ENCODE data around the gene ZFAND5.

Gene ZFAND5

GRCh38 chr9:72390907-72391306, 25.9 kb upstream of the ZFAND5 start:
- TF ChIP-seq, protein P1, sequence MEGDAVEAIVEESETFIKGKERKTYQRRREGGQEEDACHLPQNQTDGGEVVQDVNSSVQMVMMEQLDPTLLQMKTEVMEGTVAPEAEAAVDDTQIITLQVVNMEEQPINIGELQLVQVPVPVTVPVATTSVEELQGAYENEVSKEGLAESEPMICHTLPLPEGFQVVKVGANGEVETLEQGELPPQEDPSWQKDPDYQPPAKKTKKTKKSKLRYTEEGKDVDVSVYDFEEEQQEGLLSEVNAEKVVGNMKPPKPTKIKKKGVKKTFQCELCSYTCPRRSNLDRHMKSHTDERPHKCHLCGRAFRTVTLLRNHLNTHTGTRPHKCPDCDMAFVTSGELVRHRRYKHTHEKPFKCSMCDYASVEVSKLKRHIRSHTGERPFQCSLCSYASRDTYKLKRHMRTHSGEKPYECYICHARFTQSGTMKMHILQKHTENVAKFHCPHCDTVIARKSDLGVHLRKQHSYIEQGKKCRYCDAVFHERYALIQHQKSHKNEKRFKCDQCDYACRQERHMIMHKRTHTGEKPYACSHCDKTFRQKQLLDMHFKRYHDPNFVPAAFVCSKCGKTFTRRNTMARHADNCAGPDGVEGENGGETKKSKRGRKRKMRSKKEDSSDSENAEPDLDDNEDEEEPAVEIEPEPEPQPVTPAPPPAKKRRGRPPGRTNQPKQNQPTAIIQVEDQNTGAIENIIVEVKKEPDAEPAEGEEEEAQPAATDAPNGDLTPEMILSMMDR (IDR thresholded peaks at IDR 0.05) = no peak
- Histone ChIP-seq H3K9me3 (no peaks in the 10 kb centered on the region), H3K27me3 (no peaks in the 10 kb centered on the region), H3K4me1 (ENCODE audit: control insufficient read depth in 1 of 2, insufficient read depth in 1 of 2, low read depth in 1 of 2, low read length in 1 of 2) (peaks cover 18 to 23% of the 10 kb centered on the region in 2 experiments), H3K4me3 (ENCODE audit: low read depth in 1 of 2, low read length in 1 of 2) (no peak overlapping the region), H3K27ac (no peak overlapping the region), H3K36me3 (no peaks in the 10 kb centered on the region)

- Histone ChIP-seq H3K4me3 (ENCODE audit: low read depth in 1 of 2, low read length in 1 of 2) (no peak overlapping the region), H3K9me3 (no peaks in the 10 kb centered on the region), H3K27me3 (no peaks in the 10 kb centered on the region), H3K36me3 (no peaks in the 10 kb centered on the region), H3K27ac (no peak overlapping the region), H3K4me1 (ENCODE audit: control insufficient read depth in 1 of 2, insufficient read depth in 1 of 2, low read depth in 1 of 2, low read length in 1 of 2) (no peaks in the 10 kb centered on the region)
- TF ChIP-seq, protein P1 (IDR thresholded peaks at IDR 0.05) = no peak
Measured at GRCh38 chr9:72386186-72386585, 21.2 kb upstream of the ZFAND5 start.

DNA sequence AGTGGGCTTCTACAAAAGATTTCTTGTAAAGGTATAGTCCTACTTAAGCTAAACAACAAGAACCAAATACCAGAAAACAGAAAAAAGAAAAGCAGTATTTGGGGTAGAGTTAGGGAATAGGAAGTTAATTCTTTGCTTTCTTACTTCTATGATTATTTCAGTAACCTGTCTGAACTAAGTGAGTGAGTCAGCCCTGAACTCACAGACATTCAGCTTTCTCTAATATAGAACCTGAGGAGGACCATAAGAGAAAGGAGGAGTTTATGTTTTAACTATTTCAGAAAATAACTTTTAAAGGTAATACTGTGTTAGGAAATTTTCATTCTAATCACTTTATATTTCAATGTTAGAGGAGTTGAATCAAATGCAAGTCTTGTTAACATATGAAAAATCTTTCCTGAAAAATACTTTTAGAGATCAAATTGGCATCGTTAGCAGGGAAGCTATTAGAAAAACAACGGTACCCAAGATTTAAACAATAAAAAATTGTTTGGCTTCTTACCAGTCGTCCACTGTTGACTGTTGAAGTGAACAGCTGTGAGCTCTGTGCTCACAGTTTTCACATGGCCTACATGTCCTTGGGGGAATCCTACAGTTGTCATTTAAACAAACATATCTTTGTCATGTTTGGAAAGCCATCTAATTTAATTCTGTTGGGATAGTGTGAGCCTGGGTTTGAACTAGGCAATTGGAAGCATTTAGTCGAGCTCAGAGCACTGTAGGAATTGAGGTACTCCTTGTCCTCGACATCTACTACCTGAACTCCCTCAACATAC, 19.9 kb upstream of the ZFAND5 start:
- TF ChIP-seq, protein P1 (IDR thresholded peaks at IDR 0.05) = no peak
- H3K9me3 ChIP-seq = no peaks in the 10 kb centered on the region
- H3K36me3 ChIP-seq = no peaks in the 10 kb centered on the region
- H3K4me3 ChIP-seq (ENCODE audit: low read depth in 1 of 2, low read length in 1 of 2) = no peak overlapping the region
- H3K27me3 ChIP-seq = no peaks in the 10 kb centered on the region
- H3K4me1 ChIP-seq (ENCODE audit: control insufficient read depth in 1 of 2, insufficient read depth in 1 of 2, low read depth in 1 of 2, low read length in 1 of 2) = no peaks in the 10 kb centered on the region
- no peak overlapping the region for H3K27ac ChIP-seq

GRCh38 chr9:72383978-72384709, 19.1 kb upstream of the ZFAND5 start:
- TF ChIP-seq, protein P1 (IDR thresholded peaks at IDR 0.05) = no peak
- no peak overlapping the region for H3K27ac ChIP-seq

GRCh38 chr9:72382405-72382804, 17.4 kb upstream of the ZFAND5 start:
- no peak overlapping the region for H3K27ac ChIP-seq
- no peaks in the 10 kb centered on the region for H3K4me1 ChIP-seq (ENCODE audit: control insufficient read depth in 1 of 2, insufficient read depth in 1 of 2, low read depth in 1 of 2, low read length in 1 of 2)
- H3K4me3 ChIP-seq (ENCODE audit: low read depth in 1 of 2, low read length in 1 of 2) = no peak overlapping the region
- no peaks in the 10 kb centered on the region for H3K9me3 ChIP-seq
- TF ChIP-seq, protein P1 (IDR thresholded peaks at IDR 0.05) = no peak
- no peaks in the 10 kb centered on the region for H3K36me3 ChIP-seq
- no peaks in the 10 kb centered on the region for H3K27me3 ChIP-seq

More at GRCh38 chr9:72383978-72384709, 19.1 kb upstream of the ZFAND5 start:
- Histone ChIP-seq H3K4me1 (ENCODE audit: control insufficient read depth in 1 of 2, insufficient read depth in 1 of 2, low read depth in 1 of 2, low read length in 1 of 2) (no peaks in the 10 kb centered on the region), H3K36me3 (no peaks in the 10 kb centered on the region), H3K4me3 (ENCODE audit: low read depth in 1 of 2, low read length in 1 of 2) (no peak overlapping the region), H3K27me3 (no peaks in the 10 kb centered on the region), H3K9me3 (no peaks in the 10 kb centered on the region)
